ENCODE measurements around the gene RUVBL2.

- TF ChIP-seq, protein P1, sequence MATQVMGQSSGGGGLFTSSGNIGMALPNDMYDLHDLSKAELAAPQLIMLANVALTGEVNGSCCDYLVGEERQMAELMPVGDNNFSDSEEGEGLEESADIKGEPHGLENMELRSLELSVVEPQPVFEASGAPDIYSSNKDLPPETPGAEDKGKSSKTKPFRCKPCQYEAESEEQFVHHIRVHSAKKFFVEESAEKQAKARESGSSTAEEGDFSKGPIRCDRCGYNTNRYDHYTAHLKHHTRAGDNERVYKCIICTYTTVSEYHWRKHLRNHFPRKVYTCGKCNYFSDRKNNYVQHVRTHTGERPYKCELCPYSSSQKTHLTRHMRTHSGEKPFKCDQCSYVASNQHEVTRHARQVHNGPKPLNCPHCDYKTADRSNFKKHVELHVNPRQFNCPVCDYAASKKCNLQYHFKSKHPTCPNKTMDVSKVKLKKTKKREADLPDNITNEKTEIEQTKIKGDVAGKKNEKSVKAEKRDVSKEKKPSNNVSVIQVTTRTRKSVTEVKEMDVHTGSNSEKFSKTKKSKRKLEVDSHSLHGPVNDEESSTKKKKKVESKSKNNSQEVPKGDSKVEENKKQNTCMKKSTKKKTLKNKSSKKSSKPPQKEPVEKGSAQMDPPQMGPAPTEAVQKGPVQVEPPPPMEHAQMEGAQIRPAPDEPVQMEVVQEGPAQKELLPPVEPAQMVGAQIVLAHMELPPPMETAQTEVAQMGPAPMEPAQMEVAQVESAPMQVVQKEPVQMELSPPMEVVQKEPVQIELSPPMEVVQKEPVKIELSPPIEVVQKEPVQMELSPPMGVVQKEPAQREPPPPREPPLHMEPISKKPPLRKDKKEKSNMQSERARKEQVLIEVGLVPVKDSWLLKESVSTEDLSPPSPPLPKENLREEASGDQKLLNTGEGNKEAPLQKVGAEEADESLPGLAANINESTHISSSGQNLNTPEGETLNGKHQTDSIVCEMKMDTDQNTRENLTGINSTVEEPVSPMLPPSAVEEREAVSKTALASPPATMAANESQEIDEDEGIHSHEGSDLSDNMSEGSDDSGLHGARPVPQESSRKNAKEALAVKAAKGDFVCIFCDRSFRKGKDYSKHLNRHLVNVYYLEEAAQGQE (IDR thresholded peaks at IDR 0.05; ENCODE audit: low read depth) = no peak
- TF ChIP-seq EP300 (IDR thresholded peaks at IDR 0.05; ENCODE audit: borderline replicate concordance) (no peak), CEBPB (IDR thresholded peaks at IDR 0.05) (no peak), TEAD4 (IDR thresholded peaks at IDR 0.05) (no peak), TCF12 (IDR thresholded peaks at IDR 0.05; ENCODE audit: low read depth) (no peak), FOXM1 (IDR thresholded peaks at IDR 0.05; ENCODE audit: borderline replicate concordance, low read depth) (no peak), CREB1 (IDR thresholded peaks at IDR 0.05; ENCODE audit: low read depth) (no peak), ZBTB7A (IDR thresholded peaks at IDR 0.05; ENCODE audit: low read depth) (peak; percentile 66; the same call in 1 of the 2 replicates), TAF1 (IDR thresholded peaks at IDR 0.05; ENCODE audit: low read depth) (no peak), MAX (IDR thresholded peaks at IDR 0.05) (no peak), YY1 (IDR thresholded peaks at IDR 0.05; ENCODE audit: low read depth) (no peak)
- TF ChIP-seq, protein P2, sequence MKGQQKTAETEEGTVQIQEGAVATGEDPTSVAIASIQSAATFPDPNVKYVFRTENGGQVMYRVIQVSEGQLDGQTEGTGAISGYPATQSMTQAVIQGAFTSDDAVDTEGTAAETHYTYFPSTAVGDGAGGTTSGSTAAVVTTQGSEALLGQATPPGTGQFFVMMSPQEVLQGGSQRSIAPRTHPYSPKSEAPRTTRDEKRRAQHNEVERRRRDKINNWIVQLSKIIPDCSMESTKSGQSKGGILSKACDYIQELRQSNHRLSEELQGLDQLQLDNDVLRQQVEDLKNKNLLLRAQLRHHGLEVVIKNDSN (IDR thresholded peaks at IDR 0.05) = no peak
Measured at GRCh38 chr19:49057636-49058234, 64.0 kb downstream of the RUVBL2 start, which contains the start of gene CGB7.

Measured in Ishikawa (cell line).